Activated CD4-positive, alpha-beta T cell treated with anti-CD3 and anti-CD28 coated beads, Interleukin-2, amount 10 ng/mL, durations not matched to agents 24 days and 14 days (primary cell): ENCODE data around the gene MYF5. TPM values are rescaled to one million over a fixed set of nuclear protein-coding genes. Genes with fewer than 3 reads are reported as not detected.

Experiments used
- DNase-seq: peaks from one replicate; pipeline ENCODE4 v3.0.0; 2022
- H3K27ac Mint-ChIP-seq: one replicate; pipeline ENCODE4 v1.8.0; 2022; ENCODE audit warnings: mild to moderate bottlenecking, mixed read lengths
- H3K27me3 Mint-ChIP-seq: one replicate; pipeline ENCODE4 v1.8.0; 2022; ENCODE audit warnings: mixed read lengths
- H3K36me3 Mint-ChIP-seq: one replicate; pipeline ENCODE4 v1.8.0; 2022; ENCODE audit warnings: low read depth, mild to moderate bottlenecking, mixed read lengths
- H3K4me1 Mint-ChIP-seq: one replicate; pipeline ENCODE4 v1.8.0; 2021; ENCODE audit warnings: mixed read lengths
- H3K4me3 Mint-ChIP-seq: one replicate; pipeline ENCODE4 v1.8.0; 2022; ENCODE audit warnings: mild to moderate bottlenecking, moderate library complexity, mixed read lengths
- H3K9me3 Mint-ChIP-seq: one replicate; pipeline ENCODE4 v1.8.0; 2021; ENCODE audit warnings: mixed read lengths
- intact Hi-C: fragments of 100-400 bp; cut with micrococcal nuclease; formaldehyde crosslinking; loops from one replicate; pipeline ENCODE4 v1.15.1; 2023
- total RNA-seq: library from RNA; stranded (reverse); gene quantifications from 2 replicates; pipeline ENCODE4 v1.2.3, GENCODE V29; 2022

The MYF5 gene
- total RNA-seq, 1 donor from 2014 or later: not detected

- Mint-ChIP-seq H3K27me3 (peaks cover 56% of the 10 kb centered on the region), H3K4me3 (no peak overlapping the region), H3K36me3 (no peaks in the 10 kb centered on the region), H3K9me3 (peaks cover 3% of the 10 kb centered on the region), H3K27ac (no peak overlapping the region), H3K4me1 (peaks cover 1% of the 10 kb centered on the region)
- intact Hi-C loops: no loop called here
- DNase-seq: no peak
These were observed 3.8 kb upstream of the MYF5 start for GRCh38 chr12:80712866-80713265.

GRCh38 chr12:80713419-80713818 lies 3.3 kb upstream of the MYF5 start:
- peaks cover 1% of the 10 kb centered on the region for H3K4me1 Mint-ChIP-seq
- H3K9me3 Mint-ChIP-seq: peaks cover 3% of the 10 kb centered on the region
- DNase-seq: no peak
- H3K36me3 Mint-ChIP-seq: no peaks in the 10 kb centered on the region
- H3K27ac Mint-ChIP-seq: no peak overlapping the region
- intact Hi-C loops: no loop called here
- peaks cover 57% of the 10 kb centered on the region for H3K27me3 Mint-ChIP-seq
- H3K4me3 Mint-ChIP-seq: no peak overlapping the region

GRCh38 chr12:80714055-80714454 lies 2.7 kb upstream of the MYF5 start:
- no peak overlapping the region for H3K27ac Mint-ChIP-seq

GRCh38 chr12:80714846-80715245 lies 1.9 kb upstream of the MYF5 start:
- DNase-seq: no peak
- Mint-ChIP-seq H3K27ac (no peak overlapping the region), H3K27me3 (peaks cover 46% of the 10 kb centered on the region), H3K4me3 (no peak overlapping the region), H3K9me3 (peaks cover 3% of the 10 kb centered on the region), H3K36me3 (no peaks in the 10 kb centered on the region), H3K4me1 (peaks cover 1% of the 10 kb centered on the region)
- intact Hi-C loops: no loop called here

More at GRCh38 chr12:80714055-80714454, 2.7 kb upstream of the MYF5 start:
- no peaks in the 10 kb centered on the region for H3K36me3 Mint-ChIP-seq
- DNase-seq: no peak
- H3K9me3 Mint-ChIP-seq: peaks cover 3% of the 10 kb centered on the region
- intact Hi-C loops: no loop called here
- no peak overlapping the region for H3K4me3 Mint-ChIP-seq
- peaks cover 51% of the 10 kb centered on the region for H3K27me3 Mint-ChIP-seq
- peaks cover 1% of the 10 kb centered on the region for H3K4me1 Mint-ChIP-seq

- Mint-ChIP-seq H3K4me3 (no peak overlapping the region), H3K9me3 (peaks cover 3% of the 10 kb centered on the region), H3K4me1 (no peaks in the 10 kb centered on the region), H3K27ac (no peak overlapping the region), H3K27me3 (peaks cover 39% of the 10 kb centered on the region), H3K36me3 (no peaks in the 10 kb centered on the region)
- intact Hi-C loops: no loop called here
- no peak for DNase-seq
These were observed 931 bp upstream of the MYF5 start for GRCh38 chr12:80715713-80716249.

- no peaks in the 10 kb centered on the region for H3K4me1 Mint-ChIP-seq
- no peaks in the 10 kb centered on the region for H3K36me3 Mint-ChIP-seq
- no peak overlapping the region for H3K27ac Mint-ChIP-seq
- peaks cover 3% of the 10 kb centered on the region for H3K9me3 Mint-ChIP-seq
- peaks cover 37% of the 10 kb centered on the region for H3K27me3 Mint-ChIP-seq
- H3K4me3 Mint-ChIP-seq: no peak overlapping the region
- intact Hi-C loops: no loop called here
- DNase-seq: no peak
These were observed 1.1 kb downstream of the MYF5 start for GRCh38 chr12:80717856-80718255.

GRCh38 chr12:80720516-80720915 lies 3.8 kb downstream of the MYF5 start:
- intact Hi-C loops: no loop called here

GRCh38 chr12:80721326-80721725 lies 4.6 kb downstream of the MYF5 start:
- H3K27me3 Mint-ChIP-seq: peaks cover 8% of the 10 kb centered on the region
- H3K36me3 Mint-ChIP-seq: no peaks in the 10 kb centered on the region
- H3K4me1 Mint-ChIP-seq: no peaks in the 10 kb centered on the region
- H3K4me3 Mint-ChIP-seq: no peak overlapping the region
- H3K27ac Mint-ChIP-seq: no peak overlapping the region
- no peak for DNase-seq
- H3K9me3 Mint-ChIP-seq: no peaks in the 10 kb centered on the region
- intact Hi-C loops: no loop called here

More at GRCh38 chr12:80720516-80720915, 3.8 kb downstream of the MYF5 start:
- Mint-ChIP-seq H3K9me3 (no peaks in the 10 kb centered on the region), H3K4me3 (no peak overlapping the region), H3K4me1 (no peaks in the 10 kb centered on the region), H3K27ac (no peak overlapping the region), H3K36me3 (no peaks in the 10 kb centered on the region), H3K27me3 (peaks cover 16% of the 10 kb centered on the region)
- DNase-seq: no peak

- no peak for DNase-seq
- Mint-ChIP-seq H3K27ac (no peak overlapping the region), H3K9me3 (no peaks in the 10 kb centered on the region), H3K36me3 (no peaks in the 10 kb centered on the region), H3K4me1 (no peaks in the 10 kb centered on the region), H3K27me3 (no peaks in the 10 kb centered on the region), H3K4me3 (no peak overlapping the region)
- intact Hi-C loops: no loop called here
These were observed 29.3 kb downstream of the MYF5 start for GRCh38 chr12:80745851-80746505.

- no peaks in the 10 kb centered on the region for H3K27me3 Mint-ChIP-seq
- intact Hi-C loops: no loop called here
- H3K4me3 Mint-ChIP-seq: no peak overlapping the region
- no peaks in the 10 kb centered on the region for H3K4me1 Mint-ChIP-seq
- no peaks in the 10 kb centered on the region for H3K9me3 Mint-ChIP-seq
- no peak for DNase-seq
- no peak overlapping the region for H3K27ac Mint-ChIP-seq
- no peaks in the 10 kb centered on the region for H3K36me3 Mint-ChIP-seq
These were observed 31.1 kb downstream of the MYF5 start for GRCh38 chr12:80747800-80748199.

- Mint-ChIP-seq H3K4me3 (no peak overlapping the region), H3K36me3 (no peaks in the 10 kb centered on the region), H3K9me3 (no peaks in the 10 kb centered on the region), H3K27ac (no peak overlapping the region), H3K4me1 (no peaks in the 10 kb centered on the region), H3K27me3 (no peaks in the 10 kb centered on the region)
- no peak for DNase-seq
- intact Hi-C loops: no loop called here
These were observed 32.7 kb downstream of the MYF5 start for GRCh38 chr12:80749456-80749855.

- Mint-ChIP-seq H3K36me3 (no peaks in the 10 kb centered on the region), H3K27me3 (no peaks in the 10 kb centered on the region), H3K4me3 (no peak overlapping the region), H3K4me1 (no peaks in the 10 kb centered on the region), H3K9me3 (no peaks in the 10 kb centered on the region), H3K27ac (no peak overlapping the region)
- DNase-seq: no peak
- intact Hi-C loops: no loop called here
These were observed 35.8 kb downstream of the MYF5 start for GRCh38 chr12:80752464-80752863.

GRCh38 chr12:80754274-80754673 lies 37.6 kb downstream of the MYF5 start:
- intact Hi-C loops: no loop called here
- Mint-ChIP-seq H3K27me3 (no peaks in the 10 kb centered on the region), H3K27ac (no peak overlapping the region), H3K4me3 (no peak overlapping the region), H3K36me3 (no peaks in the 10 kb centered on the region), H3K4me1 (no peaks in the 10 kb centered on the region), H3K9me3 (no peaks in the 10 kb centered on the region)
- DNase-seq: no peak

GRCh38 chr12:80756875-80757274 lies 40.2 kb downstream of the MYF5 start:
- Mint-ChIP-seq H3K27me3 (no peaks in the 10 kb centered on the region), H3K36me3 (no peaks in the 10 kb centered on the region), H3K4me1 (no peaks in the 10 kb centered on the region), H3K9me3 (no peaks in the 10 kb centered on the region), H3K27ac (no peak overlapping the region), H3K4me3 (no peak overlapping the region)
- no peak for DNase-seq
- intact Hi-C loops: no loop called here

GRCh38 chr12:80761838-80762237 lies 45.1 kb downstream of the MYF5 start:
- no peaks in the 10 kb centered on the region for H3K4me1 Mint-ChIP-seq

More at GRCh38 chr12:80761838-80762237, 45.1 kb downstream of the MYF5 start:
- no peak for DNase-seq
- H3K36me3 Mint-ChIP-seq: no peaks in the 10 kb centered on the region
- intact Hi-C loops: loop anchor here (2.0 kb wide), 1 partner anchor 349 kb away; no protein-coding TSS in a partner anchor
- H3K27me3 Mint-ChIP-seq: no peaks in the 10 kb centered on the region
- H3K27ac Mint-ChIP-seq: no peak overlapping the region
- no peak overlapping the region for H3K4me3 Mint-ChIP-seq
- H3K9me3 Mint-ChIP-seq: no peaks in the 10 kb centered on the region
